HG03025 (cell line): ENCODE measurements around the gene CFAP100.

ENCODE experiments used
- ATAC-seq: cut with Tn5 transposase; IDR thresholded peaks from one replicate; pipeline ENCODE4 v1.9.1; 2021; ENCODE audit warnings: mild to moderate bottlenecking, moderate library complexity; ENCODE audit not compliant: unreplicated experiment, low FRiP score

Gene CFAP100

DNA sequence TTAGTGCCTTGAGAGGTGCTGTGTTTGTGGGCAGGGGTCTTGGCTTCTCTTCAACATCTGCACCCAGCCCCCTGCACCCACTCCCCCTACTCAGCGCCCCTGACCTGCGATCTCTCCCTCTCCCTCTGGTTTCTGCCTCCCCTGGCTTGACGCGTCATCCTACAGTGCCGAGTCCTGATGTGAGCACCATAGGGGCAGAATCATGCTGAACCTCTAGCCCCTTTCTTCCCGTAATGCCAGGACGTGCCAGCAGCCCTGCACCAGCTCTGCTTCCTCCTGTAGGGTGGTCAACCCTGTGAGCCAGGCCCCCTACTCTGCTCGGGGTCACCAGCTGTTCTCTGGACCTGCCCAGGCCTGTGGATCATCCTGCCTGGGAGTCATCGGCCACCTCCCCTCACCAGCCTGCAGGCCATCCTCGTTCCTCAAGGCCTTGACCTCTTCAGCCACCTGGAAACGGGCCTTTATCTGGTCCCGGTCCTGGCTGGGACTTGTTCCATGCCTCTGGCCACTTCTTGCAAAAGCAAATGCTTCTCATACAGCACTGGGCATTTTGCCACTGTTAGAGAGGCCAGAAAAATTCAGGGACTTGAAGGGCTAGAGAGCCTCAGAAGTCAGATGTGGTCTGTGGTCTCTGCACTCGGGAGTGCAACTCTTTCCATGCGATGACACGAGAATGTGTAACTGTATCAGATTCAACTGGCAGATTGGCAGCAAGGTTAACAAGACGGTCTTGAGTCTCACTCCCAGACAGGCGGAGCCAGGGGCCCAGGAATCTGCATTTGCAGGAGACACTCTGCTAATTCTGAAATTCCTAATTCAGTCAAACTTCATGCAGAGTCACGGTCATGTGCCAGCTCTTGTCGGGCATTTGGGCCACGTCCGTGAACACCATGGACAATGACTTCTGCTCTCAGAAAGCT, 20.8 kb upstream of the CFAP100 start:
- no peak for ATAC-seq

- no peak for ATAC-seq
Observed at GRCh38 chr3:126375835-126376331, 18.8 kb upstream of the CFAP100 start.

DNA sequence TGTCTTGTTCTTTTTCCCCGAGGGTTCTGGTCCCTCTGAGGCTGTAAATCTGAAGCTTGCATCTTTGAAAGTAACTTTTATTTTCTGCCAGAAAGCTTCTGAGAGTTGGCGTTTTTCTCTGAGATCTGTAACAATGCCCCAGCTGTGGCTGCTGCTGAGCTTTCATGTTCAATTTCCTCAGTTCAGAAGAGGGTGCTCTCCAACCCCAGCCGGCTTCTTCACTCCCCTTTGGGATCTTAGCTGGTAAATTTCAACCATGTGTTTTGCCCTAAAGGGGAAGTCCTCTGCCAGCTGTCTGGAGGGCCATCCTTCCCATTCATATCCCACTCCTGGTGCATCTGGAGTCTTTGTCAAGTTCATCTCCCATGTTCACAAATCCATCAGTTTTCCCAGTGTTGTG, 18.3 kb upstream of the CFAP100 start:
- no peak for ATAC-seq

- ATAC-seq: no peak
Observed at GRCh38 chr3:126377211-126377610, 17.5 kb upstream of the CFAP100 start.

- ATAC-seq: no peak
Observed at GRCh38 chr3:126378341-126378751, 16.4 kb upstream of the CFAP100 start.

DNA sequence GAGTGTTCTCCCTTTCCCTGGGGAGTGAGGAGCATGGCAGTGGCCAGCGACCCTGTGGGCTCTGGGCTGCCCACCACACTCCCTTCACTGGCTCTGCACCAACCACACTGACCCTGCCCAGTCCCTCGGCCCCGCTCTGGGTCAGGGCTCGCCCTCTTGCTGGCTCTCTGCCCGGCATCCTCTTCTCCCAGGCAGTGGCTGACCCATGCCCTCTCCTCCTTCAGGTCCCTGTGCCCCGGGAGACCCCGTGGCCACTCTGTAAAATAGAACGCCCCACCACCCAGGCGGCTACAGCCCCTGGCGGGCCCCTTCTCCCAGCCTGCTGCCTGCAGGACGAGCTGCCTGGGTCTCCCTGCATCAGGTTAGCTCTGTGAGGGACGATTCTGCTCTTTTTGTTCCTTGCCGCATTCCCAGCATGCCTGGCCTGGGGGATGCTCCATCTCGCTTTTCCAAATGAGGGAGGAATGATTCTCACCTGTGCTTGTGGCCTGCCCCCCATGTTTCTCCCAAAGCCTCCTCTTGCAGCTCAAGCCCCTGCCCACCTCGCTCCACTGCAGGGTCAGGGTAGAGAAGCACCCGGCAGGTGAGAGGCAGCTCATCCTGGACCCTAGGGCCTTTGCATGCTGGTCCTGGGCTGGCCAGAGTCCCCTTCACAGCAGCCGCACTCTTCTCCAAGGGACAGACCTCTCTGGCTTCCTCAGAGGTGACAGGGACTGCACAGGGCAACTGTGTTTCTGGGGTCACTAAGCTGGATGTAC, 14.5 kb upstream of the CFAP100 start:
- no peak for ATAC-seq

DNA sequence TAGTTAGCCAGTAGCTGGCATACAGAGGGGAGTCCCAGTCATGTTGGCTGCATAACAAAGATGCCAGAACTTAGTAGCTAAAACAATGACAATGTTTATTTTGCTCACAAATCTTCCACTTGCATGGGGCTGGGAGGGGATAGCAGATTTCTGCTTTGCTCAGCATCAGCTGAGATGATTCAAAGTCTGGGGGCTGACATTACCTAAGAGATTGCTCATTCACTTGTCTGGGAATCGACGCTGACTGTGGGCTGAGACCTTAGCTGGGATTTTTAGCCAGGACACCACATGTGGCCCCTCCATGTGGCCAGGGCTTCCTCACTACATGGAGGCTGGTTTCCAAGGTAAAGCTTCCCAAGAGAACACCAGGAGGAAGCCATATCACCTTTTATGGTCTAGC, 12.7 kb upstream of the CFAP100 start:
- ATAC-seq: no peak

GRCh38 chr3:126389112-126389793, 5.5 kb upstream of the CFAP100 start:
- no peak for ATAC-seq

- no peak for ATAC-seq
Observed at GRCh38 chr3:126389794-126390146, 4.9 kb upstream of the CFAP100 start.

- no peak for ATAC-seq
Observed at GRCh38 chr3:126390201-126390600, 4.5 kb upstream of the CFAP100 start.

GRCh38 chr3:126390751-126391150, 4.0 kb upstream of the CFAP100 start:
- no peak for ATAC-seq

DNA sequence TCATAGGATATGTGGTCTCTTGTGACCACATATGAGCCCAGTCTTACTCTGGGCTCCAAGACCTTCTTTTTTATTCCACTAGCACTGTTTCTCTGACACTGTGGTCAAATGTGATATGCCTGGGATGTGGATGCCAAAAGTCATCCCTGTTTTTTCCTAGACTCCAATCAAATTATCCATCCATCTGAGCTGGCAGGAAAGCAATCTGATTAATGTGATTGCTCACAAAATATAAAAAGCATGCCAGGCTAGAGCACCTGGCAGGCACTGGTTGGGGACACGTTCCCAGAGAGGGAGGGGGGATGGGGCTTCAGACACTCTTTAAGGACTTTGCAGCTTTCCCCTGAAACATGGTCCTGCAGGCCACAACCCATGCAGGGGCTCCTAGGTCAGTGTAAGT, 3.1 kb upstream of the CFAP100 start:
- no peak for ATAC-seq

DNA sequence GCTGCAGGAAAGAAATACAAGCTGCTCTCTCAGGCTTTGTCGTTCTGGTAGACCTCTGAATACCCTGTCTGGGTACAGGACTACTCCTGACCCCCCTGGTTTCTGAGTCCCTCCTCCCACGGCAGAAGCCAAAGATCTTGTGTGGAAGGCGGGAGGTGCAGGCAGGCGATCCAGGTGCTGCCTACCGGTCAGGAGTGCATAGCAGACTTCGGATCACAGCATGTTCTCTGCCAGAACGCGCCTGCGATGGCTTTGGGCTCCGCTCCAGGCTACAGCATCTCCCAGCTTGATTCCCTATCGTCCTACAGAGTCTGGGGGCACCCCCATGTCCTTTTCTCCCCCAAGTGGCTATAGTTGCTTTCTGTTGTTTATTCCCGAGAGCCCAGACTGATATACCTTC, 2.5 kb upstream of the CFAP100 start:
- no peak for ATAC-seq

GRCh38 chr3:126393563-126393962, 1.1 kb upstream of the CFAP100 start:
- ATAC-seq: no peak

DNA sequence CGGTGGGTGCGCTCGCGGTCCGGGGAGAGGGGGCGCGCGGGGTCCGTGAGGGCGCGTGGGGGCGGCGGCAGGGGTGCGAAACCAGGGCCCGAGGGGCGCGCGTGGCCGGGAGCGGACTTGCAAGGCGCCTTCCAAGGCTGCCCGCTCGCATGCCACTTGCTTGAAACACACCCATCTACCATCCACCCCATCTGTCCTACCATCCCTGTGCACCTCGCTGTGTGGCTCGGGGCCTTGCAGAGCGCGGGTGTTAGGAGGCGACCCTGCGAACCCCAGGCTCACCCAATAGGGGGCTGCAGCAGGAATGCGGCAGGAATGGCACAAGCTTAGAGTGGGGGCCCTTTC, 240 bp downstream of the CFAP100 start:
- ATAC-seq: no peak

DNA sequence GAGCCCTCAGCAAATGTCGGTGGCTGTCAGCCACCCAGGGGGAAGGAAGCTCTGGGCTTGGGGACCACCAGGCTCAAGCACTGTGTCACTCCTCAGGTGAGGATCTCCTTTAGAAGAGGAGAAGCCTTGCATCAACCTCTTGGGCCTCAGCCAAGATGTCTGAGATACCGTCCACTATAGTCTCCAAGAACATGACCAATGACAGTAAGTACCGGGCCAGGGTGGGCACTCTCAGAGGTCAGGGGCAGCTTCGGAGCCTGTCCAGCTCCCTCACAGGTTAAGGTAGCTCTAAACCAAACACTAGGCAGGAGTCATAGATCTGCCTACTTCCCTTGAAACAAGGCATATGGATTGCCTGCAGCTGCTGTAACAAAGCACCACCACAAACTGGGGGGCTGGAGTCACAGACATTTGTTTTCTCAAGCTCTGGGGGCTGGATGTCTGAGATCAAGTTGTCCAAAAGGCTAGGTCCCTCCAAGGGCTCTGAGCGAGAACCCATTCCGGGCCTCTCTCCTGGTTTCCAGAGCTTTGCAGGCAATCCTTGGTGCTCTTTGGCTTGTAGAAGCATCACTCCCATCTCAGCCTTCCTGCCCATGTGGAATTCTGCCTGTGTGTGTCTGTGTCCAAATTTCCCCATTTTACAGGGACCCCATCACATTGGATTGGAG, 1.3 kb downstream of the CFAP100 start:
- ATAC-seq: no peak

GRCh38 chr3:126396536-126396935, 1.8 kb downstream of the CFAP100 start:
- ATAC-seq: no peak

DNA sequence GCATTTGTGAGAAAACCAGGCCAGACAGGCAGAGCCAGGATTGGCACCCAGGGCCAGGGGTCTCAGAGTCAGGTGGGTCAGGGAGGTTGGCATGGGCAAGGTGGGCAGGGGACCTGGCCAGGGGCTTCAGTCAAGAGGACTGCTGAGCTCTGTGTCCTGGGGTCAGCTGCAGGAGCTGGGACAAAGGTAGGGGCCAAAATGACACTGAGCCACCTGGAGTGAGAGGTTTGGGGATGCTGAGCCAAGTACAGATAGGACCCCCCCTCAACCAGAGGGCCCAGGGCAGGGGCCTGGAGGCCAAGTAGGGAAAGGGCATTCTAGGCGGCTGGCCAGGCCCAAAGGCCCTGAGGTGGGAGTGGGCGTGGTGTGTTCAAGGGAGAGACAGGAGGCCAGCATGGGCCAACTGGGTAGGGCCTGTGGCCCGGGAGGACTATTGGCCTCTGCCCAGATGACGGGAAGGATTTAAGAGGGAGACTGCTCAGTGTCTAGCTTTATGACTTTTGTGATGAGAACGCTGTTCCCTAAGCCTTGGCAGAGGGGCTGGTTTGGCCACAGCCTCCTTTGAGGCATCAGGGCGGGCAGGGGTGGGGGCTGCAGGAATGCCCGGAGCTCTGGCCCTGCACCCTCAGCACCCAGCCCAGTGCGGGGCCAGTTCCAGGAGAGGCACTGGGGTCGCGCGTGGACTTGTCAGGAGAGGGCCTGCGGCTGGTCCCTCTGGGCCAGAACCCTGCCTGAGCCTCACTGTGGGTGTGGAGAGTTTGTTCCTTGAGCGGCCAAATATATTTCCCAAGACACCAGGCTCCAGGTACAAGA, 3.1 kb downstream of the CFAP100 start:
- ATAC-seq: no peak

DNA sequence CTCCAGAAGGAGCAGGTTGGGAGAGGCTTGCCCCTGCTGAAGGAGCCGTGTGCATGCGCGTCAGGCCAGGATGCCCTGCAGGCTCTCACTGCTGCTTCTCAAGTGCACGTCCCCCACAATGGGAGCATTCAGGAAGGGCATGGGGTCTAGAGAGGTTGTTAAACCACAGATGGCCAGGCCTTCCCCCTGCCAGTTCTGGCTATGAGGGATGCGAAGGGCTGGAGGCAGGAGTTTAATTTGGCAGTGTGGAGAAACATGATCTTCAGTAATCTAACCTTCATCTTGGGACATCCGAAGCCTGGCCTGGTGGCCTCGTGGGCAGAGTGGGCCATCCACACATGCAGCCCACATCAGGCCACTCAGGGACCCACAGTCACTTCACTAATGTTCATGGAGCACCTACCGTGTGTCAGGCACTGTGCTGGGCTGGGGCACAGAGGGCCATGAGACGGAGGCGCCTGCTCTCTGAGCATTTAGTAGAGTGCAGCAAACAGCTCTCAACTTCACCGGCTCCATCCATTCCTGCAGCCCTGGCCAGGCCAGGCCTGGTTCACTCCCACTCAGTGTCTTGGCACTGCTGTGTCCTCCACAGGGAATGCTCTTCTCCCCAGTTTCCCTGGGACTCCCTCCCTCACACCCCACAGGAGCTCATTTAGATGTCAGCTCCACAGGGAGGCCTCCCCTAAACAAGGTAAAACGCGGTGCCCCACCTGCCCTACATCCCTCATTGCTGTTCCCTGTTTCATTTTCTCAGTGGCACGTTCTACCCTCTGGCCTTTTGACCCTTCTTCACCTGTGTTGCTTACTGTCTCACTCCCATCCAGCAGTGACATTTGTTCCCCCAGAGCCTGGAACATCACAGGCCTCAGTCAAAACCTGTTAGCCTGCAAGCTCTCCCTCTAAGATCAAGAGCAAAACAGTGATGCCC, 4.0 kb downstream of the CFAP100 start:
- no peak for ATAC-seq
